Suppressor macrophage treated with lipopolysaccharide for 1 hour (primary cell): Measurements from ENCODE around the gene MEIS2.

Experiments
- DNase-seq, 3 donors: peaks; one replicate each; pipeline ENCODE4 v3.0.0-alpha.2; 2020 to 2022

MEIS2 gene

DNA sequence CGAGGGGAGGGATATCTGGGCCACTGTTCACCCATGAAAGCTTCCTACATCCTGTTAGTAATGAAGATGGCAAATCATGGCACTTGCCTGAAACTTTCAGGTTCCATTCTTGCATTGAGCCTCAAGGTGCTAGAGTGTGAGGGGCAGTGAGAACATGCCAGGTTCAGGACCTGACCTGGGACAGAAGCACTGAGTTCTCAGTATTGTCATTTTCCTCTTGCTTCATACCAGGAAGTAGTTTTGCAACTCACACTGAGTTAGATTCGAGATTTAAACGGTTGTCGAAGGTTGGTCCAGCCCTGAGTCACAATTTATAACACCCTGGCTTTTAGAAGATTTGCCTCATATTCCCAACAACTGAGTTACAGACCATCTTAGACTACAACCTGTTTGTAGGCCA is 11.8 kb upstream of the MEIS2 start:
- DNase-seq, result no peak

DNA sequence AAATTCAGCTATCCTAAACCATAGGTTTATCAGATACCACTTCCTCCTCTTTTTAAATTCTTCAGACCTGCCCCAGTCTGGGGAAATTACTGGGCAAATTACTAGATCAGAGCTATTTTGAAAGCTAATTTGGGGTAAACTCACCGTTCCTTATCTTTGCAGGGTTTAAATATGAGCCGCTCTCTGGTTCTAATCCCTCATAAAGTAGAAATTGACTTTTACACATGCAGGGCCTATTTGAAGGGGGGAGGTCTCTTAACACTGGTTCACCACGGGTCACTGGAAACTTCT is 11.0 kb upstream of the MEIS2 start:
- DNase-seq, result no peak

DNA sequence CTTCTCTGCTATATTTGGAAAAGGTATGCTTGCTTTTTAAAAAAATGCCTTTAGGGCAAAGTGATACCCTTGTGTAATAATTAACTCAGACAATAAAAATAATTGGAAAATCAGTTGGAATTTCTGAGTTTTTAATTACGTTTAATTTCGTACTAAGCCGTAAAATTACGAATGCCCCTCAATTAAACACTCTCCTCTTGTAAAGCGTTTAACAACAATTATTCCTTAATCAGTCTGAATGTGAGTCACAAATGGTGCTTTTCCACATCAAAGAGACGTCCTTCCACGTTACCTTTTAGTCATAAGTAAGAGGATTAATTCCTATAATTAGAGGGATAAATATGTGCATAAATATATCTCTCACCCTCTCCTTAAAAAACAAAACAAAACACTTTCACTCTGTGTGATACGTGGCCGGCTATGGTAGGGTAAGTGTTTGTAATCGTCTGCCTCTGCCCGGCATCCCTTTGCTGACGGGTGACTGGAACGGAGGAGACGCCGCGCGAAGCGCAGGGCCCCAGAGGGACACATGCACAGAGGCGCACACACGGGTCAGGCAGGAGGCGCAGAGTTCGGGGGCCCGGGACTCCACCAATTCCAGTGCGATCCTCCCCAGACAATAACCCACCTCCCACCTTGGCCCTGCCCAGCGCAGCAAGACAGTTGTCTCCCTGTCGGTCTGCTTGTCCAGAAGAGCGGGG is 9.7 kb upstream of the MEIS2 start:
- no peak for DNase-seq

DNA sequence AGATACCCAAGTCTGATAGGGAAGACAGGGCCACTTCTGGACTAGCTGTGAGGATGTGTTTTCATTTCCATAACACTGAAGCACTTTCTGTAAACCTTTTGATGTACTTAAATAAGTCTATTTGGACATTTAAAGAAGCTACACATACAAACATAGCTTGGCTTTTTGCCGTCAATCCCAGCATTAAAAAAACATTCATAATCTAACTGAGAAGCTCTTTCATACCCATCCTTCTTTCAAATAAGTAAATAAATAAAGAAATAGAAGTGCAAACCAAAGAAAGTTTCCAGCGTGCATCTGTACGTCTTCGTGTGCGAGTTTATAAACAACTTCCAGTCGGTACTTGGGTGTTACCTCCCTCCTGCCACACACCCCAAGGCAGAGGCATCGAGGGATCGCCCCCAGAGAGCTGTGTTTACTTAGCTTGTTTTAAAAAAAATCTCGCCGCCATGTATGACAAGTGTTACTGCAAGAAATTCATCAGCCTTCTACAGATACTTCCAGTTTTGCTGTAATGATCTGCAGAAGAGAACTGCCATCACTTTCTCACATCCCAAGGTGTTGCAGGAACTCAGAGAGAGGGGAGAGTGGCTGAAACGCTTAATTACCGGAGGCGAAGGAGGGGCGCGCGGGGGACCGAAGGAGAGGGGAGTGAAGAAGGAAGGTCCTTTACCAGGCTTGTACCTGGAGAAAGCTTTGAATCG is 9.0 kb upstream of the MEIS2 start:
- no peak for DNase-seq

DNA sequence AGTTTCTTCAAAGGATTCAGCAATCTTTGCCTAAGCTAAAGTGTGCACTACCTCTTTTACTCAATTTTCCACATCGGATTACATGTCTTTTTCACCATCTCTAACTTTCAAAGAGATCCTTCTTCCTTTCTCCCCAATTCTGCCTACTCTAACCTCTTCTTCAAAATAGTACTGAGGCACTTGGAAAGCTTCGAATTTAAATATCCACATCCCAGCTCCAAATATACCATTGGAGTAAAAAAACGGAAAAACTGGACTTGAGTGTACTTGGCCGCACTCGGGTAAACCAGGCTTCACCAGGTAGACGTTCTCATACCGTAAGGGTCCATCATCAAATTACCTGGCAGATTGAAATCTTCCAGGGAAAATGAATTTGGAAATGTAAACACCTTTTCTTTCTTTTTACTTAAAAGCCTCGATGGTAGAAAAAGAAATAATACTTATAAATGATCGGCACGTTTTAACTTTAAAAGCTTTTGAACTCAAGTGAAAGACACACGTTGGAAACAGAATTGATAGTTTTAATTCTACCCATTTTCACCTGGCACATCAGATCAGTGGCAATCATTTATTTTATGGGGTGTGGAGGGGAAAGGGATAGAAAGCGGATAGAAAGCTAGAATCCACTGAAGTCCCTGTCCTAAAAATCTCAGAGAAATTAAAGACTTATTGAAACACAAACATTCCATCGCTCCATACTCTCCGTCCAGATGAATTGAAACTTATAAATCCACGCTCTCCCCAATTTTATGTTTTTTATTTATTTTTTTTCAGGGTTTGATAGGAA is 8.2 kb upstream of the MEIS2 start:
- DNase-seq, result no peak

DNA sequence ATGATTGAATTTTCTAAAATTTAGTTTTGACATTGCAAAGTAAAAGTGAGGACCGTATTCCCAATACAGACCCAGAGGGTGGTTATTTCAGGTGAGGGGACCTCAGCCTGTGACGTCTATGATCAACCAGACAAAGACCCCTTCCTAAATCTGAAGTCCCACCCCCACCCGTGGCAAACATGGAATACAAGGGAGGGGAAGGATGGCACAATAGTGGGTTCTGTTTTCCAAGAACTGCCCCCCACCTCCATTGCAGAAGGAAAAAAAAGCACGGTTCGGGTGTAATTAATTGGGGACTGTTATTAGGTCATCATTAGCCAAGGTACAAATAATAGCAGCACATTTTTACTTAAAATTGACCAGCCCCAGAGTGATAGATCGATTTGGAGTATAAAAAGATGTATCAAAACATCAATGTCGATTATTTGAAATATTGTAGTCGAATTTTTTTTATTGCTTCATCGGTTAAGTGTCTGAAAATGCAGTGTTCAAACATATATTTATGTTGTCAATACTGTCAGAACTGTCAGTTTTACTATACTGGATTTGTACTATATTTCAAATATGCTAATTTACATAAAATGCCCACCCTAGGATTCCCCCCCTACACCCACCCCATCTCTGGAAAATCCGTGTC is 7.5 kb upstream of the MEIS2 start:
- no peak for DNase-seq

DNA sequence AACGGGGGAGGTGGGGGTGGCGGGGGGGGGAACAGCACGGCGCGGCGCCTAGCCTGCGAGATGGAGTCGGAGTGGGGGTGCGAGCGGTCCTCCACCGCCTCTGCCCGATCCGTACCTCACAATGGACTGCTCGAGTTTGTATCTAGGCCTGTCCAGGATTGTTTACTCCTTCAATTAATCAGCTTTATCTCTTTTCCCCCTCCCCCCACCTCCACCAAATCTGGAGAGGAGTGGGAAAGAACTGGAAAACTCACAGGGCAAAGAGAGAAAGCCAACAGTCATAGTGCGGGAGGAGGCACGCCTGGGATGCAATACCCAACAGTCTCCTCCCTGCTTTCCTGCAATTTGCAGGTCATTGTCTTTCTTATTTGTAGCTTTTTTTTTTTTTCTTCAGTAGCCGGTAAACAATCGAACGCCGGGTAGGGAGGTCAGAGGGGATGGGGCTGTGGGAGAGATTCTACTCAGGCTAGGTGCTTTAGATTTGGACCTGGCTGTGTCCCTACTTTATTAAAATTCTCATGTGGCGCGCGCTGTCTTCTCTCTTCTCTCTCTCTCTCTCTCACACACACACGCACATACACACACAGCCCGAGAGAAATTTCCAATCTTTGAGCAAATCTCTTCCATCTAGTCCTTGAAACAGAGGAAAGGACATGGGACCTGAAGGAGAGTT is 6.9 kb upstream of the MEIS2 start:
- no peak for DNase-seq

DNA sequence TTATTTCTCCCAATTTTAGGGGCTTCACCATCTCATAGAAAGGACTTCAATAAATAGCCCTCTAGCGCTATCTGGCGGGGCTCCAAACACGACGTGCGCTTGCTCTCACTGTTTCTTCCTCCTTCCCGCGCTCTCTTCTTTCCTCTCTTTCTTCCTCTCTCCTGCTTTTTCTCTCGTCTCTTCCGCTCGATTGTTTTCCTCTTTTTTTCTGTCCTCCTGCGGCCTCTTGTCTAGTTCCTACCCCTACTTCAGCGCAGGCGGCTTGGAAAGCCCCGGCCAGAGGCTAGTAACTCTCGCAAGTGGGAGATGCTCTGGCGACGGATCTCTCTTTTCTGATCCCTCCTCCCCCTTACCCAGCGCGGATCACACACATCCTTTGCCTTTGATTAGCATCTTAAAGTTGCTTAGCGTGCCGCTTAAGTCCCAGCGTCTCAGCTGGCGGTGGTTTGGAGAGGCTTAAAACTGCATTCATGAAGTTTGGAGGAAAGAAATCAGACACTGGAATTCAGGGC is 6.2 kb upstream of the MEIS2 start:
- peak in 2 of 3 donors; percentile 19 to 28 for DNase-seq

DNA sequence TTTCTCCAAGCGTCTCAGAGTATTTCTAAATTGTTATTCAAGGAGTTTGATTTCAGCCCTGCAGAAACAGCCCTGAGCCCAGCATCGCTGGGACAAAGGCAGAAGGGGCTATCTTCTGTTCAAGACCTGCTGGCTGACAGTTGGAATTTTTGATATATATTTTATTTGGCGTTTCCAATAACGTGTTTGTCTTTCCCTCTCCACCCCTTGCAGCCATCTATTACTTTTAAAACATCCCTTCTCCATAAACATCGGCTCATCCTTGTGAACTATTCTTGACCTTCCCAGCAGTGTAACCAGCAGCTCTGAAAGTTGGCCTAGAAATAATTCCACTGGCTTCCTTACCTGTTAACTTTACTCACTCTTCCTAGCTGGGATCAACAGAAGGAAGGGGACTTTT is 5.5 kb upstream of the MEIS2 start:
- DNase-seq, result no peak

DNA sequence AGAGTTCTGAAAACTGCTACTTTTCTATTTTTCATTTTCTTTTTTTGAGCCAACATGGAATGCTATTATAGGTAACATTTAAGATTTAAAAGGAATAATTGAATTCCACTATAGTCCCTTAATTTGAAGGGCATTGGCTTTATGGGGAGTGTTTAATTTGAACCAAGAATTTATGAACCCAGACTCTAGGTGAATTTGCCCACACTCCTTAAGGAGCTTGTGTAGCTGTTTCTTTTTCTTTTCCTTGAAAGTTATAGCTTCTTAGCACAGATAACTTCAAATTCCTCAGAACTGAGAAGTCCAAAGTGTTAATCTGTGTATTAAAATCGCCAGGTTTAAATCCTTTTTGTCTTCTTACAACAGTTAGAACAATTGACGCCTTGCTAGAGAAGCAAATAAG is 4.7 kb upstream of the MEIS2 start:
- no peak for DNase-seq

DNA sequence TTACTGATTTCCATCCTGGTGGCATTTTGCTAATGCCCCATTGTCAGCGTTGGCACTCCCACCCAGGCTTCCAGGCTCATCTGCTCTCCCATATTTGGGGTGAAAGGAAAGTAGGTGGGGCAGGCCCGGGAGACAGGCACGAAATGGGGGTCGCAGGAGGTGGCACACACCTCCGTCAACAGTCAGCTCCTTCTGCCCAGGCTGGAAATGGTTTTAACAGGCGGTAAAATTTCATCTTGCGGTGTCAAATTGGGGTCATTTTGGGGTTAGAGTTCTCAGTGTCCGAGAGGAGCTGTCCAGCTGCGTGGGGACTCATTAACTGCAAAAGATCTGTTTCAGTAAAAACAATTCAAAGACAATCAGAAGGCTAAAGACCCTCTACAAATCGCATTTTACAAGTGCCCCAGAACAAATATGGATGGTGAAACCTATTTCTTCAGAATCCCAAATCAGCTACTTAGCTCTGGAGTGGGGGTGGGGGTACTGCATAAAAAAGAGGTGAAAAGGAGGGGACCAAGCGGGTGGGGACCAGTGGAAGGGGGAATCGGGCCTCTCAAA is 4.2 kb upstream of the MEIS2 start:
- no peak for DNase-seq

DNA sequence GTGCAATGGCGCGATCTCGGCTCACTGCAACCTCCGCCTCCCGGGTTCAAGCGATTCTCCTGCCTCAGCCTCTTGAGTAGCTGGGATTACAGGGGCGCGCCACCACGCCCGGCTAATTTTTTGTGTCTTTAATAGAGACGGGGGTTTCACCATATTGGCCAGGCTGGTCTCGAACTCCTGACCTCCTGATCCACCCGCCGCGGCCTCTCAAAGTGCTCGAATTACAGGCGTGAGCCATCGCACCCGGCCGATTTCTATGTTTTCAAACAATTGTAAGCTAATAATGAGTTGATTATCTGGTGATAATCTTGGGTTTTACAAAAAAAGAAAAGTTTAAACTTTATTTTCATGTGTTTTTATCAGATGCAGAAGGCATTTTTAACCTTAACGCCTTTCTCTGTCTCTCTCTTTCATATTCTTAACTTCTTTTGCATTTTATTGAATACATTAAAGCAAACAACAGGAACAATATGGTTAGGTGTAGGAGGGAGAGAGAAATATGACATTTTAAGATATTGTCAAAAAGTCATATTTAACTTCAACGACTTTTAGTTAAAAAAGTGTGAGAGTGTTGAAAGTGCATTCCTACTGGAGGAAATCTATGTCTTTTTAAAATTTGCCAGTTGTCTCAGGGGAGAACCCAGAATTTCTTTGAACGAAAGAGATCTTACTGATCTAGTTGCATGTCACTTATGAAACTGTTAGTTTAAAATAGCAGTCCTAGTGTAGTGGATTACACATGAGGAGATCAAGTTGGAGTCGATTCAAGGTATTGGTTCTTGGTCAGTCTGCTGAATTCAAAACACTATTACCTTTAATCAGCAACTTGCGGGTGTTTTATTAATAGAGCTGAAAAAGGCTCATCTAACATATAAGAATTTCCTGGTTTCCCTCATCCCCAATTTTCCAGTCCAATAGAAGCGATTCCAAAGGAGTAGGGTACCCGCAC is 3.4 kb upstream of the MEIS2 start:
- no peak for DNase-seq

DNA sequence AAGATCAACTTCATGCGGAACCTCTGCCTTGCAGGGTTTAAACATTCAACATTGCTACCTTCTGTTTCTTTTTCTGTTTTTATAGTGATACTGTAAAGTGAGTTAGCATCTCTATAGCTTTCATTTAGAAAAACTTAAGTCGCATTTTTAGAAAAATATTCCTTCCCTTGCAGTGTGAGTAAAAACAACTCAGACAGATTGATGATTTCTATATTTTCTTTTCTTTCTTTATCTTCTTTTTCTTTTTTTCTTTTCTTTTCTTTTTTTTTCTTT is 2.8 kb upstream of the MEIS2 start:
- no peak for DNase-seq

DNA sequence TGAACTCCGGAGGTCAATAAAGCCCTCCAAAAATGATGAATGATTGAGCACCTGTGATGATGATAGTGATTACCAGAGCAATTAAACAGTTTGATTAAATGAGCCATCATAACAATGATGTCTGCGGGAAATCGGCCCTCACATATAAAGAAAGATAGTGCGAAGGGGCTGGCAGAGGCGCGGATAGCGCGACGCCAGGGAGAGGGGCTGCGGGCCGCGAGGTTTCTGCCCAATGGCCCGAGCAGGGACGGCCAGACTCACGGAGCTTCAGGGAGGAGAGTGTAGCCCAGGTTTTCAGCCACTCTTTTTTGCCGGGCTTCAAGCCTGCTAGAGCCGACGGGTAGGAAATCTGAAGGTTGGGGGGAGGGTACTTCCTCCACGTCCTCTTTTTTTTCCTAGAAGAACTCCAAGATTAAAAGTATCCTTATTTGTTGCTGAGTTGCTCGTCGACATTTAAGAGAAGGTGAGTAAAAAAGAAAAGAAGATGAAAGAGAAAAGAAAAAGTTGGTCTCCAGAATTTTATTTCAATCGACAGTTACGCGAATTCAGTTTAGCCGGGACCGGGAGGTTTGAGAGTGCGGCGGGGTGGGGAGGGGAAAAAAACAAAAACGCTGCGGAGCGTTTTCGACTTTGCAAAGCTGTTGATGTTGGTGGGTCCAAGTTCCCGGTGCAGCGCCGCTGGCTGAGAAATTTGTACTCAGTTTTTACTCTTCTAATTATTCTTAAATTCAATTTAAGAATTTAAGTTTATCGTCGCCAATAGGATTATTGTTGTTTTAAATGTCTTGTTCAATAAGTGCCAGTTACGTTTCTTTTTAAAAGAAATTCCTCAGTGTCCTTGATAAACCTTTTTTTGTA is 2.2 kb upstream of the MEIS2 start:
- no peak for DNase-seq

DNA sequence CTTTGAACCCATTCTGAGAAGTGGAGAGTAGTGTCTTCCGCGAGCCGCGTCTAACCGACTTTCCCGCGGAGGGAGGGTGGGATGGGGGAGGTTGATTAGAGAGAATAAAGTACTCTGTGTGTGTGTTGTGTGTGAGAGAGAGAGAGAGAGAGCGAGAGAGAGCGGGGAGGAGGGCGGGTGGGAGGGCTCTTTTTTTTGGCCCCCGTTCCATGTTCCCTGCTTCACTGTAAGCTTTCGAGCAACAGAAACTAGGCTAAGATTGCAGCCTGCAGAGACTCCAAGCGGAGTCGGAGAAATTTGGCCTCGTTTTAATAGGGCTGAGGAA is 1.6 kb upstream of the MEIS2 start:
- no peak for DNase-seq

DNA sequence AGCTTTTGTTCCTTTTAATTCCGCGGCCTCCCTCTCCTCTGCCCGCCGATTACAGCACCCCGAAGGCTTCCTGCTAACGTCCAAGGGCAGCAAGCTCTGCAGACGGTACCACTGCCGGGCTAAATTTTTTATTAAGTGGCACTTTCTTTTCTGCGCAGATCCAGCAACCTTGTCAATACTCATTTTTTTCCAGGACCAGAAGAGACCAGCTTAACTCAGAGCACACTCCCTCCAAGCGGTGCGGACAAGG is 542 bp upstream of the MEIS2 start:
- DNase-seq, result peak in 2 of 3 donors; percentile 23 to 28

DNA sequence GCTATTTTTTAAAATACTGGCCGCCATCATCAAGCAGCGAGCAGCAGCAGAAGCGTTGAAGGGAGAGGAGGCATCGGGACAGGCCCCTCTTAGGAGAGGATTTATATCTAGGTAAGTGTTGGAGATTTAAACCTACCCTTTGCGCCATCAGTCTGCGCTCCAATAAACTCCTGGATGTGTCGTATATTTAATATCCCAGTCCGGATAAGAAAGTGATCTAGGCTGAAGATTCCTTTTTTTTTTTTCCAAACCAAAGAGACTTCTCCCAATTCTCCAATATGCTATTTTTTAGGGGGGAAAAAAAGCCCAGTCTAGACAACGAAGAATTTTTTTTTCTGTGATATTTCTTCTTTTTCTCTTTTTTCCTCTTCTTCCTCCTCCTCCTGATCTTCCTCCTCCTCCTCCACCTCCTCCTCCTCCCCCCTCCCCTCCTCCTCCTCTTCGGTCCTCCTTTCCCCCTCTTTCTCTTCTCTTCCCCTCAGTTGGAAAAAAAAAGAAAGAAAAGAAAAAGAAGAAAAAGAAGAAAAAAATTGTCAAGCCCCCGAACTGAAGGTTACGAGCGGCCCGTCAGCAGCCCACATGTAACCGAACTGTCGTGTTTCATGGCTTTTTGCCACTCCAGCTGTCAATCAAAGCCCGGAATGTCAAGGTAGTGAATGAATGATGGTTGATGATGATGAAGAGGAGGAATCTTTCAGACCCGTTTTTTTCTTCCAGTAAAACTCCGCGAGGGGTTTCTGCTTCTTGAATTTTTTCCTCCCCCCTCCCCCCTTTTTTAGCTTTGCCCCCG is 835 bp downstream of the MEIS2 start:
- no peak for DNase-seq

DNA sequence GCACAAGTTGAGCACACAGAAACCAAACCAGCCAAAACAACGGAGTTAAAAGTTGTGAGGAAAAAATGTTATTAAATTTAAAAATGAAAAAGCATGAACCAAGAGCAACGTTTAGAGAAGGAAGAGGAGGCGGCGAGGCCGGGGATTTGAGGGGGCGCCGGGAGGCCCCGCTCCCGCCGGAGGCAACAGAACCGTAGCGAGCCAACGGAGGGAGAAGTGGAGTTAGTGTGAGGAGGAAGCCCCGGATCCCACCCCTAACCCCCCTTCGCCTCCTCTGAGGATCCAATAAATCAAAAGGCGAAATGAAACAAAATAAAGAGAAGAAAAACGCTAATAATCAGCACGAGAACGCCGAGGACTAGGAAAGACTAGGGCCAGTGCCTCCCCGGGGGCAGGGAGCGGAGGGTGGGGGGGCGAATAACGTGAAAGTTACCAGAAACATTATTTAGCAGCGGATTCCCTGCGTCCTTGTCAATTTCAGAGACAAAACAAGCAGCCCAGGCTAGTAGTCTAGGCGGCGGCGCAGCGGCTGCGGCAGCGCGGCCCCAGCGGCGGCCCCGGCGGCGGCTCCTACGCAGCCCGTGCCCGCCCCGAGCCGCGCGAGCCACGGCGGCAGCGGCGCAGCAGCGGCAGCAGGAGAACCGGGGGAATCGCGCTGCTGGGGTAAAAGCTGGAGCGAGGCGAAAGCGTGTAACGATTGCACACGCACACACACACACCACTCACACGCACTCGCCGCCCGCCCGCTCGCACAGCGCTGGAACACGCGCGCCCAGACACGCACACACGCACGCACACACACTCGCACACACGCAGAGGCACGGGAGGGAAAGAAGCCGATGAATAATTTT is 1.7 kb downstream of the MEIS2 start:
- DNase-seq, result peak; percentile 25 to 68 (median 50)
